Measurements from ENCODE around the gene CBLC.
A peak's percentile ranks its signal among the peaks of the same experiment; 100 is the strongest.

CBLC gene

GRCh38 chr19:44799627-44800346, 22.1 kb downstream of the CBLC start:
- DNase-seq (ENCODE audit: low read depth in 2 of 2): no peak

GRCh38 chr19:44800461-44800860, 22.8 kb downstream of the CBLC start:
- peak; percentile 72 to 80 for DNase-seq (ENCODE audit: low read depth in 2 of 2)

GRCh38 chr19:44803442-44804428, 26.0 kb downstream of the CBLC start:
- DNase-seq (ENCODE audit: low read depth in 2 of 2): no peak

GRCh38 chr19:44806291-44806690, 28.6 kb downstream of the CBLC start:
- DNase-seq (ENCODE audit: low read depth in 2 of 2): no peak

- no peak for DNase-seq (ENCODE audit: low read depth in 2 of 2)
These were observed 29.5 kb downstream of the CBLC start for GRCh38 chr19:44807162-44807561.

GRCh38 chr19:44807652-44808462, 30.2 kb downstream of the CBLC start:
- no peak for DNase-seq (ENCODE audit: low read depth in 2 of 2)

- no peak for DNase-seq (ENCODE audit: low read depth in 2 of 2)
These were observed 31.0 kb downstream of the CBLC start, which contains the start of gene BCAM for GRCh38 chr19:44808463-44809371. Gene BCAM (plus strand): TSS chr19:44809103. CDS start chr19:44809125, 22 bp downstream.

- no peak for DNase-seq (ENCODE audit: low read depth in 2 of 2)
These were observed 32.0 kb downstream of the CBLC start for GRCh38 chr19:44809577-44810233.

- DNase-seq (ENCODE audit: low read depth in 2 of 2): no peak
These were observed 32.8 kb downstream of the CBLC start for GRCh38 chr19:44810234-44811121.

- no peak for DNase-seq (ENCODE audit: low read depth in 2 of 2)
These were observed 33.4 kb downstream of the CBLC start for GRCh38 chr19:44811122-44811419.

GRCh38 chr19:44812142-44812718, 34.5 kb downstream of the CBLC start:
- DNase-seq (ENCODE audit: low read depth in 2 of 2): no peak

- DNase-seq (ENCODE audit: low read depth in 2 of 2): no peak
These were observed 35.6 kb downstream of the CBLC start for GRCh38 chr19:44813070-44813840.

- DNase-seq (ENCODE audit: low read depth in 2 of 2): no peak
These were observed 36.3 kb downstream of the CBLC start for GRCh38 chr19:44813841-44814470.

- no peak for DNase-seq (ENCODE audit: low read depth in 2 of 2)
These were observed 36.8 kb downstream of the CBLC start for GRCh38 chr19:44814517-44814916.

GRCh38 chr19:44816301-44816700, 38.6 kb downstream of the CBLC start:
- DNase-seq (ENCODE audit: low read depth in 2 of 2): no peak

- no peak for DNase-seq (ENCODE audit: low read depth in 2 of 2)
These were observed 40.2 kb downstream of the CBLC start for GRCh38 chr19:44817725-44818465.

- DNase-seq (ENCODE audit: low read depth in 2 of 2): no peak
These were observed 40.9 kb downstream of the CBLC start for GRCh38 chr19:44818466-44819031.
